ENCODE measurements around the gene RAB38.

RAB38 gene

DNA sequence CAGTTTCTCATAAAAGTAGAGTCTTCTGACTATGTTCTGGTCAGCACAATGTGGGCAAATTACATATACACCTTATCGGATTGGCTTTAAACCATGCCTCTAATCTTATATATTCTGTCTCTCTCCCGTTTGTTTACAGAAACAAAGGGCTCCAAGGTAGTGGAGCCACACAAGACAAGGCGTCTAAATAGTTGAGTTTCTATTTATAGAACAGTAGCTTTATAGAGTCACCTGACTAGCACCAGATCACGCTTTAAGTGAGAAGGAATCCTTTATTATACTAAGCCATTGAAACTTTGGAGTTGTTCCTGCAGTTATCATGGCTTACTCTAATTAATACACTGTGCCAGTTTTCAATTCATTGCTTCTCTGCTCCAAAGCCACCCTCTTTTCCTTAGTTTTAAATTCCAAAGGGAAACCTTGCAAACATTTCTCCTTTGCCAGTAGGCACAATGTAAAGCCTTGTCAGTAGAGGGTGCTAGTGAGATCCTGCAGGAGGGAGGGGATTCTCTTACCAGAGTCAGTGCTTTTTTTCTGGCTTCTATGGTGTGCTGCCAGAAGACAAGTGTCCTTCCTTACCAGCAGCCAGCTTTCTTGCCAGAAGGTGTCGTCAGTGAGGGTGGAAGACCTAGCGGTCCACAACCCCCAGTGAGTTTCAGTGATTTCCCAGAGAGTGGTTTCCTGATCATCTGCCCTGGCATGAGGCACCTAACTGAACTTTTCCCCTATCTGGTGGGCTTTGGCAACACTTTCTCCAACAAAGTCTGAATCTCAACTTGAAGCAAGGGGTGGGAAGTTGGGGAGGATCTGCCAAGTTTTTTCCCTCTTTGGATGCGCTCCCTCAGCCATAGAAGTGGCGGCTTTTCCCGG lies 71.7 kb downstream of the RAB38 start:
- peak; percentile 19 for DNase-seq (ENCODE audit: low spot score)

DNA sequence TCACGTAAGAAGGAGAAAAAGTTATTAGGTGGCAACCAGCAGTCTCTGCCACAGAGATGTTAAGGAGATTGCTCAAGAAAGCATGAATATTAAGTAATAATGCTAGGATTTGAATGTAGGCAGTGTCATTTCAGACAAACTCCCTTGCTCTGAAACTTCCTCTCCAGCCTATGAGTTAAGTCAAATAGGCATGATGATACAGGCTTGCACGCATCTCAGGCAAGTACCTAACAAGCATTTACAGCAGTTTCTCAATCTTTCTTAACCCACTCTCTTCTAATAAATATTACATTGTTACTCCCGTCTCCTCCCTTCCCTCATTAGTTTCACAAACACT lies 72.7 kb downstream of the RAB38 start:
- no peak for DNase-seq (ENCODE audit: low spot score)

DNA sequence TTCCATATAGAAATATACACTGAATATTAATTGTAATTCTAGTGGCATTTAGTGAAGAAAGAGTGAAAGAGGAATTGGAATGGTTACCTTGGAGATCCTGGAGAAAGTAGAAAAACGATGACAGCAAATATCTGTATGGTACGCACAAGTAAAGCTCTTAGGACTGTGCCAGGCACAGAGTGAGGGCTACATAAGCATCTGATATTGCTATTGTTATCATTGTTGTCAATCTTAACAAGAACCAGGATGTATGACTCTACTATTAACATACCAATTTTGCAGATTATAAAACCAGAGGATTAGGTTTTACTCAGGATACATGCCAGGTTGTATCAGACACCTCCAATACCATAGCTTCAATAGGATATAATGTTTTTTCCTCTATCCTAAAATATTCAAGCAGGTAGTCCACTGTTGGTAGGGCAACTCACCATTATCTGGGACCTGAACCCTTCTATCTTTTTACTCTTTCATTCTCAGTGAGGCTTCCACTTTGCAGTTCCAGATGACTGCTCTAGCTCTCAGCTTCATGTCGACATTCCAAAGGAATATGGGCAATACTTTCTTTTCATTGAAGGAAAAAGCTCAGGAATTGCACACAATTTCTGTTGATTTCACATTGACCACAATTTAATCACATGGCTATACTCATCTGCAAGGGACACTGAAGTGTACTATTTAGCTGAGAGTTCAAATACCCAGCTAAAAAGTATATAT lies 73.2 kb downstream of the RAB38 start:
- DNase-seq (ENCODE audit: low spot score): no peak

DNA sequence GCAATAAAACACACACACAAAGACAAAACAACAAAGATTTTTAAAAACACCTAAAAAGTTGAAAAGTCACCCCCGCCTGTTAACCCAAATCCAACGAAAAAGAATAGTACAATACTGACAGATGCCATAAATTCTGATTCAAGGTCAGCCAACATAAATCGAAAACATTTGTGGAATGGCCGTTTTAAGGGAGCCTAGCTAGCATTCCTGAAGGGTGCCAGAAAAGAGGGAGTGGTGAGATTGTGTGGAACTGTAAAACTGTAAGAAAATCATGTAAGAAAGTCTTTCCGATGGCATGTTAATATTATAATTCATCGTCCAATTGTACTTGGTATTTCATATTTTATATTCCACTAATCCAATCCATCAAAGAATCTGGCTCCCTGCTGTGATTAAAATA lies 75.1 kb downstream of the RAB38 start:
- DNase-seq (ENCODE audit: low spot score): no peak

DNA sequence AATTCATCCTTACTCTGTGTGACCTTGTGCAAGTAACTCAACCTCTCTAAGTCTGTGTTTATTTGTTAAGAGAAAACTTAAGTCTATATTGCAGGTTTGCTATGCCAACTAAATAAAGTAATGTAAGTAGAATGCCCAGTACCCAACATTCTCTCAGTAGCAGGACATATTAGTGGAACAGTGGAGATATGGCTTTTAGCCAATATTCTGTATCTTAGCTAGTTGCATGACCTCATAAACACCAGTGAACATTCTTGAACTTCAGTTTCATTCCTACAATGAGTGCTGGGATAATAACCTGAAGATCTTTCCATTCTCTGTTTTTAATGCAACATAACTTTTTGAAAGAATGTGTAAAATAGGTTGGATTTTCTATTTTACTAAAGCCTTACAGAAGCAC lies 77.0 kb downstream of the RAB38 start:
- no peak for DNase-seq (ENCODE audit: low spot score)

DNA sequence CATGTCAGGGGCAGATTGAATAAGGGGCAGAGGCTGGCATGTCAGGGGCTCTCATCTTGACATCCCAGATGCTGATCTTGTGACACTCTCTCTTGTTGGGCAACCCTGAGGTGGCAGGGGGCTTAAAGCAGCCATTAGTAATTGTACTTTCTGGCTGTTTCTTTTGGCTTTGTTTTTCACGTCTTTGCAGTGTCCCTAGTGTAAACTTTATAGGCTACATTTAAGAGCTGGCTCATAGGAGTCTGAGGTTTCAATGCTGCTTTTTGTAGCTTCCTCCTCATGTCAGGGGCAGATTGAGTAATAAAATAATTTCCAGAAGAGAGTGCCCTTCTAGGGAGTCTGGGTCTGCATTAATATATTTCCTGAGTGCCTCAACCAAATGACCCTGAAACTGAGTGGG lies 86.1 kb downstream of the RAB38 start:
- no peak for DNase-seq (ENCODE audit: low spot score)

DNA sequence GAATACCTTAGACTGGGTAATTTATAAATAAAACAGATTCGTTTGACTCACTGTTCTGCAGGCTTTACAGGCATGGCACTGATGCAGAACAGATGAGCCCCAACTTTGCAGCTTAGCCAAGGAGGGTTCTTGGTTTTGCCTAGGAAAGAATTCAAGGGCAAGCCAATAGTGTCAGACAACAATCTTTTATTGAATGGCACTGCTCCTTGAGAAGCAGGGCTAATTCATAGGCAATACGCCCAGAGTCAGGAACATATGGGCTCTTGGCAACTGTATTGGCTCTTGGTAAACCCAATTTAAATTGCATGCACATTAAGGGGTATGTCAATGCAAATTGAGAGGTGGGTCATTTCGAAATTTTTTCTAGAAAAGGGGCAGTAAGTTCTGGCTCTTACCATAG lies 87.9 kb downstream of the RAB38 start:
- no peak for DNase-seq (ENCODE audit: low spot score)

DNA sequence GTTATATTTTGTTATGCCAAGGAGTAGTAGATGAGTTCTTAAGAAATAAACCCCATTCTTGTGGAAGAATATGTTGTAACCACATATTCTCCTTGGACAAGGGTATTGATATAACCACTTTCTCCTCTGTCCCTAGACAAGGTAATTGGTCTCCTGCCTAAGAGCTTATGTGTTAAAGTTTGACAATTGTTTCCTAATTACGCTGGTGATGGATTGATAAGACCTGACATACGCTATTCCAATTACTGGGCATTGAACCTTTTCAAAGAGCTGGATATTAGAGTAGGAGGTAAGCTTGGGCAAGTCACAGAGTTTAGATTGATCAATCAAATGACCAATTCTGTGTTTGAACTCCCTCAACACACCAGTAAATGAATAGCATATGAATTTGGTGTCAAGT lies 88.9 kb downstream of the RAB38 start:
- DNase-seq (ENCODE audit: low spot score): no peak

DNA sequence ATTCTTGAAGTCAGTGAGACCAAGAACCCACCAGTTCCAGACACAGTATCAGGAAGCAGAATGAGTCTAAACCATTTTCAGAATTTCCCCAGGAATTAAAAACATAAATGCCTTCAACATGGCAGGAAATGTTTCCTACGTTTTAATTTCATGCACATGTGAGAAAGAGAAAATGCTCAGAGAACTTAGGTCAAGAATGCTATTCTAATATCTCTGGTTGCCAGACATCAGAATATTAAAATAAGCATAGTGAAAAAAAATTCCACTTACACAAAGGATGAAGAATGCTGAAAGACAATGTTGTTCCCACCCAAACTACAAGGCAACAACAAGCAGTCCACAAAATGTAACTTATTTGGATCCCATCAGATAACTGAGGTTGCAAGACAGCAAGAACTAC lies 104.8 kb downstream of the RAB38 start:
- no peak for DNase-seq (ENCODE audit: low spot score)

DNA sequence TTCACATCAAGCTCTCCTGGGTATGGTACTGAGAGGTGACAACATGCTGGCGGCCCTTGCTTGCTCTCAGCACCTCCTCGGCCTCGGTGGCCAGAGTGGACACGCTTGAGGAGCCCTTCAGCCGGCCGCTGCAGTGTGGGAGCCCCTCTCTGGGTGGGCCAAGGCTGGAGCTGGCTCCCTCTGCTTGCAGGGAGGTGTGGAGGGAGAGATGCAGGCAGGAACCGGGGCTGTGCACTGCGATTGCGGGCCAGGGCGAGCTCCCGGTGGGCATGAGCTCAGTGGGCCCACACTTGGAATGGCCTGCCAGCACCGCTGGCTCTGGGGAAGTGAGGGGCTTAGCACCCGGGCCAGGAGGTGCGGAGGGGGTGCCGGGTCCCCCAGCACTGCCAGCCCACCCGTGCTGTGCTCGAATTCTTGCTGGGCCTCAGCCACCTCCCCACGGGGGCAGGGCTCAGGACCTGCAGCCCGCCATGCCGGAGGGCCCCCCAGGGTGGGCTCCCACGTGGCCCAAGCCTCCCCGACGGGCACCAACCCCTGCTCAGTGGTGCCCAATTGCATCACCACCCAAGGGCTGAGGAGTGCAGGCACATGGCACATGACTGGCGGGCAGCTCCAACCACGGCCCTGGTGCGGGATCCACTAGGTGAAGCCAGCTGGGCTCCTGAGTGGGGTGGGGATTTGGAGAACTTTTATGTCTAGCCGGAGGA lies 106.2 kb downstream of the RAB38 start:
- no peak for DNase-seq (ENCODE audit: low spot score)

DNA sequence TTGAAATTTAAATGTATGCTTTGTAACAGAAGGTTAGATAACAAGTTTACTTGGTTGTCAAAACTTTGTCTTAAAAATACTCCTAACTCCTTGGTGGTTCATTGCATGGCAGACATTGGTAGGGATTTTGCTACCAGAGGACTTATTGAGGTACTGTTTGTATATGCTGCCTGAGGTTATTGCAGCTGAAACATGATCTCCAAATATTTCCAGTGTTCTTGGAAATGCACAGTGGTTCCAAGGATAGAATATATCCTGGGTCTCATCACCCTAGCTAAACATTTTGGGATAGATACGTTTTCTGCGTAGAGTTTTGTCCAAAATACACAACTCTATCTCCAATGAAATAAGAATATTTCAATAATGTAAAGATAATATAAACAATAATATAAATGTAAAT lies 109.2 kb downstream of the RAB38 start:
- no peak for DNase-seq (ENCODE audit: low spot score)

DNA sequence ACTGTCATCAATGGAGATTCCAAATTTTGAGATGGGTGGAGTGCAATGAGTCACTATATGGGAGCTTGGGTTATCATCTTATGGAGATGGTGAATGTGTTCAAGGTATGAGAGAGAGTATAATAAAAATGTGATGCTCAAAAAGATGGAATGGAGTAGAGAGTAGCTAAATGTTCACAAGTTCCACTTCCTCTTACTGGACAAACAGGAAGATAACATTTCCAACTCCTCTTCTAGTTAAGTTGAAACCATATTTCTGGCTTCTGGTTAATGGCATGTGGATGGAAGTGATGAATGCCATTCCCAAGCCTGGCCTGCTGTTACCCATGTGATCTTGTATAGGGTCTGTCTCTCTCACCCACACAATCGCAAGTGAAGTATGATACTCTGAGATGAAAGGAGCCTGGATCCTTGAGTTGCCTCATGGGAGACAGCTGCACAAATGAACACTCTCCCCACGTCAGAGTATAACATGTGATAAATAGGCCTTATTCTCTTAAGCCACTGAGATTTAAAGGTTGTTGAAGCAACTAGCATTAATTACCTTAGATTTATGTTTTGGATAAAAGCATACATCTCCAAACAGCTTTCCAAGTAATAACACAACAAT lies 111.0 kb downstream of the RAB38 start:
- no peak for DNase-seq (ENCODE audit: low spot score)

Measured in CD4-positive, alpha-beta T cell treated with Interleukin-6 at 100 ng/mL for 8 hours (primary cell).